Ovary (tissue), 9 donors: ENCODE measurements around the gene RIC3. TPM values are rescaled to one million over a fixed set of nuclear protein-coding genes. Genes with fewer than 3 reads are reported as not detected.

Experiments
- DNase-seq, 5 donors: peaks; one replicate each; pipeline ENCODE4 v3.0.0-alpha.2; 2019 to 2020
- H3K27ac ChIP-seq, 2 donors: fragments of 200-600 bp; one replicate each; pipeline versions ENCODE4 v1.5.1 to v1.8.0; 2019 to 2022
- H3K27me3 ChIP-seq: fragments of 200-600 bp; one replicate; pipeline ENCODE4 v1.8.0; 2022
- H3K36me3 ChIP-seq: fragments of 200-600 bp; sonication (generic); one replicate; pipeline ENCODE4 v1.5.1; 2019
- H3K4me1 ChIP-seq: one replicate; pipeline ENCODE4 v1.8.1; 2013; ENCODE audit warnings: mild to moderate bottlenecking, moderate library complexity; ENCODE audit not compliant: insufficient read depth
- H3K4me3 ChIP-seq: fragments of 200-600 bp; sonication (generic); one replicate; pipeline ENCODE4 v1.5.1; 2017
- H3K9me3 ChIP-seq, 2 donors: fragments of 200-600 bp in 1 of 2; sonication (generic) in 1 of 2; one replicate each; pipeline versions ENCODE4 v1.5.1 to v1.8.1; 2013 to 2019; ENCODE audit warnings: mild to moderate bottlenecking in 1 of 2, moderate library complexity in 1 of 2
- CTCF ChIP-seq, 3 donors: fragments of 450-650 bp in 2 of 3; fragments of 200-600 bp in 1 of 3; IDR thresholded peaks; one replicate each; pipeline versions ENCODE4 v1.5.1 to v1.8.0; 2016 to 2022; ENCODE audit warnings: antibody characterized with exemption in 3 of 3, mild to moderate bottlenecking in 1 of 3
- EP300 ChIP-seq: sonication (generic); formaldehyde crosslinking; IDR thresholded peaks from one replicate; pipeline ENCODE4 v1.6.1; 2017; ENCODE audit warnings: antibody characterized with exemption
- POLR2A ChIP-seq: fragments of 450-650 bp; IDR thresholded peaks from one replicate; pipeline ENCODE4 v1.6.1; 2017; ENCODE audit warnings: antibody characterized with exemption, mild to moderate bottlenecking, moderate library complexity
- WGBS, 3 donors: extraction: QIAGEN DNeasy Blood & Tissue Kit in 1 of 3; methylation state at CpG; one replicate each; pipeline versions ENCODE4 v1.1.5 to v1.1.7; 2013 to 2017; 5-methylcytosine and 5-hydroxymethylcytosine counted together
- intact Hi-C, 4 donors: fragments of 100-400 bp; cut with DNase I; formaldehyde crosslinking; loops; one replicate each; pipeline versions ENCODE4 v1.11.0 to v1.15.1; 2022 to 2023
- polyA plus RNA-seq, 2 donors: library from polyadenylated mRNA; stranded (reverse); fragments of 200-250 nt in 1 of 2; fragments of 350-450 nt in 1 of 2; fragmentation: Illumina TruSeq in 1 of 2; extraction: RNeasy Lipid Tissue Mini Kit (QIAGEN cat#74804) in 1 of 2; gene quantifications; one replicate each; pipeline ENCODE4 v1.2.3, GENCODE V29; 2013 to 2014
- total RNA-seq, 7 donors: library from RNA; depleted of rRNA in 2 of 7; stranded (reverse); fragments of >200 nt in 2 of 7; fragmentation: NEBNext Ultra II Directional in 3 of 7; extraction: Animal tissue kit (Norgen Biotek cat#: 25700) in 3 of 7; gene quantifications; one replicate each; pipeline versions ENCODE4 v1.1.0 to v1.2.4, GENCODE V29; 2016 to 2023
- donor health status: DM: no; HTN: no; CAD: no; lungs with moderate emphysema.
- donor health status: DM: no; HTN: no; CAD: no.
- donor health status: Bipolar disorder and iron deficiency.
- donor health status: DM: yes; HTN: yes; CAD: no.
- donor health status: DM: no; HTN: no; CAD: no.
- donor health status: DM: yes; HTN: yes; CAD: no.

The RIC3 gene
- total and polyA plus RNA-seq, 9 donors = 10.6 to 31.4 (median 26.3) TPM

- H3K4me3 ChIP-seq = no peak overlapping the region
- no peaks in the 10 kb centered on the region for H3K36me3 ChIP-seq
- H3K4me1 ChIP-seq = no peaks in the 10 kb centered on the region
- WGBS, 3 donors = 73 to 77% (median 75%) methylated on average over 5 to 6 of the region's 6 CpGs
- no peak for DNase-seq
- no peaks in the 10 kb centered on the region for H3K27me3 ChIP-seq
- TF ChIP-seq POLR2A (no peak), EP300 (no peak), CTCF (IDR thresholded peaks at IDR 0.05) (no peak)
- no peak overlapping the region for H3K27ac ChIP-seq
- intact Hi-C loops = loop anchor here in 2 of 4 donors (5.0 to 10.0 kb wide), 2 partner anchors 82 to 94 kb away; no protein-coding TSS in a partner anchor
- no peaks in the 10 kb centered on the region for H3K9me3 ChIP-seq
These were observed 69.9 kb downstream of the RIC3 start for GRCh38 chr11:8098879-8099278.

- WGBS, 3 donors = 52 to 71% (median 60%) methylated on average over 4 of the region's 4 CpGs
- Histone ChIP-seq H3K27ac (no peak overlapping the region), H3K4me1 (no peaks in the 10 kb centered on the region), H3K9me3 (no peaks in the 10 kb centered on the region), H3K27me3 (no peaks in the 10 kb centered on the region), H3K36me3 (no peaks in the 10 kb centered on the region), H3K4me3 (no peak overlapping the region)
- DNase-seq = no peak
- TF ChIP-seq POLR2A = no peak
- TF ChIP-seq EP300 = no peak
- TF ChIP-seq CTCF (IDR thresholded peaks at IDR 0.05) = no peak
- intact Hi-C loops = loop anchor here in 2 of 4 donors (5.0 to 10.0 kb wide), 2 partner anchors 81 to 94 kb away; no protein-coding TSS in a partner anchor
These were observed 70.5 kb downstream of the RIC3 start for GRCh38 chr11:8098361-8098760.

- no peaks in the 10 kb centered on the region for H3K27me3 ChIP-seq
- whole genome bisulfite sequencing, 3 donors = 74 to 93% (median 74%) methylated on average over 2 of the region's 2 CpGs
- H3K4me3 ChIP-seq = no peak overlapping the region
- H3K9me3 ChIP-seq = no peaks in the 10 kb centered on the region
- no peak overlapping the region for H3K27ac ChIP-seq
- intact Hi-C loops = loop anchor here in 2 of 4 donors (5.0 to 10.0 kb wide), 2 partner anchors 81 to 93 kb away; no protein-coding TSS in a partner anchor
- no peaks in the 10 kb centered on the region for H3K4me1 ChIP-seq
- DNase-seq = no peak
- TF ChIP-seq POLR2A = no peak
- TF ChIP-seq EP300 = no peak
- no peak for TF ChIP-seq CTCF (IDR thresholded peaks at IDR 0.05)
- no peaks in the 10 kb centered on the region for H3K36me3 ChIP-seq
These were observed 70.9 kb downstream of the RIC3 start for GRCh38 chr11:8097926-8098325.

GRCh38 chr11:8097468-8097867 is 71.4 kb downstream of the RIC3 start:
- no peak overlapping the region for H3K4me3 ChIP-seq

More at GRCh38 chr11:8097468-8097867, 71.4 kb downstream of the RIC3 start:
- H3K4me1 ChIP-seq = no peaks in the 10 kb centered on the region
- H3K27ac ChIP-seq = no peak overlapping the region
- TF ChIP-seq EP300 (no peak), CTCF (IDR thresholded peaks at IDR 0.05) (no peak)
- no peaks in the 10 kb centered on the region for H3K9me3 ChIP-seq
- DNase-seq = no peak
- WGBS, 3 donors = 84 to 87% (median 86%) methylated on average over 9 of the region's 9 CpGs
- no peaks in the 10 kb centered on the region for H3K36me3 ChIP-seq
- intact Hi-C loops = loop anchor here in 2 of 4 donors (5.0 to 10.0 kb wide), 2 partner anchors 80 to 93 kb away; no protein-coding TSS in a partner anchor
- H3K27me3 ChIP-seq = no peaks in the 10 kb centered on the region
